Neural progenitor cell (in vitro differentiated cells): Measurements from ENCODE around the gene SETD2. TPM values are rescaled to one million over a fixed set of nuclear protein-coding genes. Genes with fewer than 3 reads are reported as not detected.

Source experiments
- DNase-seq: peaks from one replicate; pipeline ENCODE4 v3.0.0-alpha.2; 2016; ENCODE audit warnings: low spot score
- H2AFZ ChIP-seq: fragments of 200-600 bp; sonication (generic); replicated peaks from 2 replicates; pipeline ENCODE4 v1.6.1; 2016; ENCODE audit warnings: antibody characterized with exemption
- H3F3A ChIP-seq: fragments of 200-600 bp; sonication (generic); 2 replicates; pipeline ENCODE4 v1.6.1; 2016; ENCODE audit warnings: antibody characterized with exemption, low read depth
- H3K27ac ChIP-seq: fragments of 200-600 bp; sonication (generic); 2 replicates; pipeline ENCODE4 v1.5.1; 2016; ENCODE audit warnings: mild to moderate bottlenecking
- H3K27me3 ChIP-seq: fragments of 200-600 bp; sonication (generic); 2 replicates; pipeline ENCODE4 v1.6.1; 2016; ENCODE audit warnings: mild to moderate bottlenecking, moderate library complexity
- H3K36me3 ChIP-seq: fragments of 200-600 bp; sonication (generic); 2 replicates; pipeline ENCODE4 v1.5.1; 2016
- H3K4me1 ChIP-seq: fragments of 200-600 bp; sonication (generic); 2 replicates; pipeline ENCODE4 v1.6.1; 2016; ENCODE audit warnings: mixed run types
- H3K4me2 ChIP-seq: fragments of 200-600 bp; sonication (generic); 2 replicates; pipeline ENCODE4 v1.6.1; 2016
- H3K4me3 ChIP-seq: fragments of 200-600 bp; sonication (generic); 2 replicates; pipeline ENCODE4 v1.5.1; 2016
- H3K79me2 ChIP-seq: fragments of 200-600 bp; sonication (generic); 2 replicates; pipeline ENCODE4 v1.6.1; 2016; ENCODE audit warnings: low read depth
- H3K9ac ChIP-seq: fragments of 200-600 bp; sonication (generic); 2 replicates; pipeline ENCODE4 v1.6.1; 2016
- H3K9me3 ChIP-seq: fragments of 200-600 bp; sonication (generic); 2 replicates; pipeline ENCODE4 v1.5.1; 2016; ENCODE audit warnings: low read depth
- H4K20me1 ChIP-seq: fragments of 200-600 bp; sonication (generic); 2 replicates; pipeline ENCODE4 v1.6.1; 2016; ENCODE audit warnings: low read depth
- H3K27ac Mint-ChIP-seq: 3 replicates; pipeline ENCODE4 v1.8.0; 2021; ENCODE audit warnings: mixed read lengths
- H3K27me3 Mint-ChIP-seq: 2 replicates; pipeline ENCODE4 v1.8.0; 2022; ENCODE audit warnings: low read depth, mild to moderate bottlenecking, inconsistent platforms, moderate library complexity, mixed read lengths; ENCODE audit not compliant: insufficient read depth
- H3K36me3 Mint-ChIP-seq: 3 replicates; pipeline ENCODE4 v1.8.0; 2021; ENCODE audit warnings: mixed read lengths
- H3K4me1 Mint-ChIP-seq: 3 replicates; pipeline ENCODE4 v1.8.0; 2021; ENCODE audit warnings: mixed read lengths
- H3K4me3 Mint-ChIP-seq: 3 replicates; pipeline ENCODE4 v1.8.0; 2021; ENCODE audit warnings: mild to moderate bottlenecking, moderate library complexity, mixed read lengths
- H3K9me3 Mint-ChIP-seq: 3 replicates; pipeline ENCODE4 v1.8.0; 2020; ENCODE audit warnings: mixed read lengths
- EZH2 ChIP-seq: fragments of 200-600 bp; sonication (generic); IDR thresholded peaks from 2 replicates; pipeline ENCODE4 v1.6.1; 2017; ENCODE audit warnings: antibody characterized with exemption, mild to moderate bottlenecking, moderate library complexity
- EZH2phosphoT487 ChIP-seq: fragments of 200-600 bp; sonication (generic); IDR thresholded peaks from 2 replicates; pipeline ENCODE4 v1.6.1; 2017; ENCODE audit warnings: antibody characterized with exemption
- total RNA-seq: library from RNA; depleted of rRNA; stranded (reverse); fragments of >200 nt; gene quantifications from 2 replicates; pipeline ENCODE4 v1.2.3, GENCODE V29; 2015; ENCODE audit warnings: low replicate concordance
- TF ChIP-seq, protein P1 (sequence below): fragments of 200-600 bp; sonication (generic); IDR thresholded peaks from 2 replicates; pipeline ENCODE4 v1.5.1; 2017; ENCODE audit warnings: antibody characterized with exemption, mild to moderate bottlenecking

Gene SETD2
- total RNA-seq, 1 donor from 2014 or later: 46.0 TPM

DNA sequence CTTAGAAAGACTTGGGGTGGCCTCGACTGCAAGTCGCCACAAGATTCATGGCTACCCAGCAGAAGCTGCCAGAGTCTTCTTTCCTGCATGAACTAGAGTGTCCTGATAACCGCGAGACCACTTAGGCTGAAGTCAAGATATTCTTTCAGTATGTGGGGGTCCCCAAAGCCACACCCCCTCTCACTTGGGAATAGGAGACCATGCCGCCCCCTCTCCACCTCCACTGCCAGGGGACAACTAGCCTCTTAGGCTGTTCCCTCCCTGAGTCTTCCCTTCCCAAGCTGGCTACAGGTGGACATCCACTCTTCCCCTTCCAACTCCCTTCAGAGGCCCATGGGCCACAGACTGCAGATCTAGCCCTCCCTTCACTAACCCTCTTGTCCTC lies 186.1 kb downstream of the SETD2 start:
- H3K4me1 Mint-ChIP-seq: peaks cover 35% of the 10 kb centered on the region
- Histone ChIP-seq H2AFZ (no peak overlapping the region), H3K4me3 (no peak overlapping the region), H3K4me2 (no peak overlapping the region), H3F3A (no peaks in the 10 kb centered on the region), H3K27ac (no peak overlapping the region), H3K27me3 (no peaks in the 10 kb centered on the region), H4K20me1 (peaks cover 22% of the 10 kb centered on the region), H3K79me2 (peaks cover 37% of the 10 kb centered on the region), H3K4me1 (no peaks in the 10 kb centered on the region), H3K9me3 (no peaks in the 10 kb centered on the region), H3K36me3 (no peaks in the 10 kb centered on the region), H3K9ac (no peak overlapping the region)
- peaks cover 12% of the 10 kb centered on the region for H3K27me3 Mint-ChIP-seq
- DNase-seq: no peak
- H3K4me3 Mint-ChIP-seq: peak overlapping the region; percentile 100
- peaks cover 6% of the 10 kb centered on the region for H3K36me3 Mint-ChIP-seq
- TF ChIP-seq, protein P1, sequence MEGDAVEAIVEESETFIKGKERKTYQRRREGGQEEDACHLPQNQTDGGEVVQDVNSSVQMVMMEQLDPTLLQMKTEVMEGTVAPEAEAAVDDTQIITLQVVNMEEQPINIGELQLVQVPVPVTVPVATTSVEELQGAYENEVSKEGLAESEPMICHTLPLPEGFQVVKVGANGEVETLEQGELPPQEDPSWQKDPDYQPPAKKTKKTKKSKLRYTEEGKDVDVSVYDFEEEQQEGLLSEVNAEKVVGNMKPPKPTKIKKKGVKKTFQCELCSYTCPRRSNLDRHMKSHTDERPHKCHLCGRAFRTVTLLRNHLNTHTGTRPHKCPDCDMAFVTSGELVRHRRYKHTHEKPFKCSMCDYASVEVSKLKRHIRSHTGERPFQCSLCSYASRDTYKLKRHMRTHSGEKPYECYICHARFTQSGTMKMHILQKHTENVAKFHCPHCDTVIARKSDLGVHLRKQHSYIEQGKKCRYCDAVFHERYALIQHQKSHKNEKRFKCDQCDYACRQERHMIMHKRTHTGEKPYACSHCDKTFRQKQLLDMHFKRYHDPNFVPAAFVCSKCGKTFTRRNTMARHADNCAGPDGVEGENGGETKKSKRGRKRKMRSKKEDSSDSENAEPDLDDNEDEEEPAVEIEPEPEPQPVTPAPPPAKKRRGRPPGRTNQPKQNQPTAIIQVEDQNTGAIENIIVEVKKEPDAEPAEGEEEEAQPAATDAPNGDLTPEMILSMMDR: no peak
- no peak for TF ChIP-seq EZH2phosphoT487
- TF ChIP-seq EZH2: no peak
- H3K9me3 Mint-ChIP-seq: no peaks in the 10 kb centered on the region
- H3K27ac Mint-ChIP-seq: peak overlapping the region; percentile 84

DNA sequence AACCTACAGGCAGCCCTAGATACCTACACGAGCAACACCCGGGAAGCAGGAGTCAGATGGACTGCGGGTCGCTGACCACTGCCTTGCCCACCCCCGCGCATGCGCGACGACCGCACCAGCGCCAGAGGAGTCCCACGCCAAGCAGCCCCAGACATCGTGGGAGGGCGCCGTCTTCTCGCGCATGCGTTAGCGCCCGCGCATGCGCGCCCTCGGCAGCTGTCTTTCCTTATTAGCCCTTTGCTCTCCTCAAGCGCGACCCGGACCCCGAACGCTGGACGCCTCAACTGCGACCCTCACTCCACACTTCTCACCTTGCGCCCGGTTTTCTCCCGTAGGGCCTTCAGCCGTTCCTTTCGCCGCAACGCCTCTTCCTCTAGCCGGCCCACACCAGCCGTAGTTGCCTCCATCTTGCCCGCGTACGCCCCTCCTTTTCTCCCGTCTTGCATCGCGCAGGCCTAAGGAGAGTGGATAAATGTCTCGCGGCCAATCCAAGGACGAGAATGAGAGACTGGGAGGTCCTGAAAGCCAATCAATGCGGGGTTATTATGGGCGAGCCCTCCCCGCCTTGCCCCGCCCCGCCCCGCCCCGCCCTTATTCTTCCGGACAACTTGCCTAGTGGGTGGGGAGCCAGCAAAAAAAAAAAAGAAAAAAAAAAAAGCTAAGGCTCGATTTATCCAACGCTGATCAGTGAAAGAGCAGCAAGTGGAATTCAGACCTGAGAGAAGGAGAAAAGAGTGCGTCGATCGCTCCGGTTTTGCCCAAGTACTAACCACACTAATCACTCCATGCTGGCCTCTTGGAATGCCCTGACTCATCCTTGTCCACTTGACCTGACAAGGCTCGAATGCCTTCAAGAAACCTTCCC lies 187.4 kb downstream of the SETD2 start, which contains the start of gene CCDC12:
CCDC12 (minus strand) TSS at position 420 of the 865 bp plus-strand sequence; CDS start at position 407, 13 bp downstream.
- peak within 1 kb of the TSS; percentile 99 for H3K27ac Mint-ChIP-seq
- H3K4me1 Mint-ChIP-seq: peaks cover 32% of the 10 kb centered on the region
- Histone ChIP-seq H2AFZ (peak within 1 kb of the TSS; percentile 80), H4K20me1 (peaks cover 34% of the 10 kb centered on the region), H3K4me3 (peak within 1 kb of the TSS; percentile 91), H3K27ac (peak within 1 kb of the TSS; percentile 98), H3K4me1 (no peaks in the 10 kb centered on the region), H3K9me3 (no peaks in the 10 kb centered on the region), H3K4me2 (peak within 1 kb of the TSS; percentile 77), H3K27me3 (no peaks in the 10 kb centered on the region), H3K79me2 (peaks cover 49% of the 10 kb centered on the region), H3F3A (no peaks in the 10 kb centered on the region), H3K36me3 (no peaks in the 10 kb centered on the region), H3K9ac (peak within 1 kb of the TSS; percentile 98)
- H3K4me3 Mint-ChIP-seq: peak within 1 kb of the TSS; percentile 100
- no peaks in the 10 kb centered on the region for H3K9me3 Mint-ChIP-seq
- H3K36me3 Mint-ChIP-seq: peaks cover 8% of the 10 kb centered on the region
- TF ChIP-seq, protein P1: no peak
- H3K27me3 Mint-ChIP-seq: peaks cover 10% of the 10 kb centered on the region
- DNase-seq: peak; percentile 98

DNA sequence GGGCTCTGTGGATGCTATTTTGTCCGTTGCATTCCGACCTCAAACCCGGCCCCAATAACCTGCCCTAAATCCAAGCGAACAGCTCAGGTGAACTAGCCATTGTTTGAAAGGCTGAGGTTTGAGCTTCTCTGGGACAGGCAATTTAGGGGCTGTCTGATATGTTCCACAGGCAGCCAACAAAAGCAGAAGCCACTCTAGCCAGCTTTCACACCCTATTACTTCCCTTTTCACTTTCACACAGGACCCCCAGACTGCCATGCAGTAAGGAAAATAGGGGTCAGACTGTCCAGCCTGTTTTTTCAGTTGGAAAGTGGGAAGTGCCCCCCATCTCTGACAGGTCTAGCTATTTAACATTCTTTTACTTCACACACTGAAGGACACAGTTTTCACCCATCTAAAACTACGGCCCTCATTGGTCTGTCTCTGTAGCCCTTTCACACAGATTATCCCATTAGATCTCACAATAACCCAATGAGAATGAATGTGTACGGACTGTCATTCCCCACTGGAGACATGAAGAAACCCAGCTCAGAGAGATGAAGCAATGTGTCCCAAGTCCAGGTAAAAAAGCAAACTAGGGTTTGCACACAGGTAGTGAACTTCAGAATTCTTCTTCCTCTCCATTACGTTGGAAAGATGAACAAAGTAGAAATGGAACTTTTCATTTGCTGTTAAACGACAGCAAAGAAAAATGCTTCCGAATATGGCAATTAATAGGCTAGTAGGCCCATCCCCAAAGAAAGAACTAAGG lies 189.3 kb downstream of the SETD2 start:
- H3K9me3 Mint-ChIP-seq: no peaks in the 10 kb centered on the region
- no peak for DNase-seq

More for the DNA sequence above, 189.3 kb downstream of the SETD2 start:
- Mint-ChIP-seq H3K4me3 (peak overlapping the region; percentile 100), H3K36me3 (peaks cover 8% of the 10 kb centered on the region), H3K27me3 (peaks cover 10% of the 10 kb centered on the region), H3K27ac (no peak overlapping the region), H3K4me1 (peaks cover 32% of the 10 kb centered on the region)
- Histone ChIP-seq H3K27ac (no peak overlapping the region), H3F3A (no peaks in the 10 kb centered on the region), H2AFZ (no peak overlapping the region), H3K79me2 (peaks cover 69% of the 10 kb centered on the region), H3K4me2 (peak overlapping the region; percentile 76), H3K27me3 (no peaks in the 10 kb centered on the region), H3K4me1 (no peaks in the 10 kb centered on the region), H3K36me3 (no peaks in the 10 kb centered on the region), H3K9ac (no peak overlapping the region), H3K4me3 (no peak overlapping the region), H4K20me1 (peaks cover 54% of the 10 kb centered on the region), H3K9me3 (no peaks in the 10 kb centered on the region)
- TF ChIP-seq EZH2phosphoT487 (no peak), EZH2 (no peak)
- TF ChIP-seq, protein P1: no peak
